HCT116 (cell line): ENCODE data around the gene SLC27A1. TPM values are rescaled to one million over a fixed set of nuclear protein-coding genes. Genes with fewer than 3 reads are reported as not detected.
A peak's percentile ranks its signal among the peaks of the same experiment; 100 is the strongest.

Experiments
- ATAC-seq: fragments of 200-7000 bp; cut with Tn5 transposase; 2 replicates; pipeline ENCODE4 v1.9.1; 2020; ENCODE audit warnings: mild to moderate bottlenecking, moderate library complexity
- BruUV-seq: library from RNA; stranded (reverse); fragments of 400-500 nt; replicated peaks from 2 replicates; lab custom pipeline; 2021; lab: Mats Ljungman, UMichigan
- CTCF ChIA-PET: fragments of 300-600 bp; sonication (Branson Sonifier 250); formaldehyde crosslinking; loops from one replicate; lab custom pipeline; 2021; ENCODE audit warnings: antibody characterized with exemption; lab: Charles Lee
- POLR2A ChIA-PET: fragments of 300-600, 350-600 bp; sonication (Branson Sonifier 250); formaldehyde crosslinking; loops from one replicate; lab custom pipeline; 2021; ENCODE audit warnings: antibody characterized with exemption; lab: Charles Lee
- RAD21 ChIA-PET, 2 experiments: fragments of 300-600 bp; sonication (Branson Sonifier 250); formaldehyde crosslinking; loops; one replicate each; lab custom pipeline; 2023; ENCODE audit warnings: low total read pairs in 2 of 2; ENCODE audit not compliant: uncharacterized antibody in 2 of 2, unreplicated experiment in 2 of 2, low non-redundant PET in 1 of 2; lab: Charles Lee
- DNase-seq: peaks from one replicate; pipeline ENCODE4 v3.0.0-alpha.2; 2010; ENCODE audit warnings: low read depth, low spot score
- H2AFZ ChIP-seq: fragments of 200-600 bp; shearing (Covaris generic), sonication (generic); 2 replicates; pipeline ENCODE4 v1.6.1; 2017; ENCODE audit warnings: low read depth, mixed run types, mixed read lengths, antibody characterized with exemption, low read length; ENCODE audit not compliant: poor library complexity, severe bottlenecking
- H3K27ac ChIP-seq: 2 replicates; pipeline ENCODE4 v1.5.1; 2012; ENCODE audit warnings: low read depth, low read length
- H3K27me3 ChIP-seq: fragments of 200-600 bp; sonication (generic); 2 replicates; pipeline ENCODE4 v1.6.1; 2016; ENCODE audit warnings: mixed run types, low read length, mixed read lengths; ENCODE audit not compliant: insufficient read depth
- H3K36me3 ChIP-seq, 2 experiments: fragments of 200-500 bp in 1 of 2; fragments of 200-600 bp in 1 of 2; sonication (Bioruptor generic) in 1 of 2; sonication (generic) in 1 of 2; 2 replicates each; pipeline versions ENCODE4 v1.5.1 to v1.6.1; 2014 to 2016; ENCODE audit warnings: low read length in 2 of 2, inconsistent platforms in 1 of 2, mixed read lengths in 1 of 2, mixed run types in 1 of 2; ENCODE audit not compliant: insufficient read depth in 2 of 2, control insufficient read depth in 1 of 2
- H3K4me1 ChIP-seq, 2 experiments: fragments of 200-600 bp in 1 of 2; sonication (generic) in 1 of 2; 2 replicates each; pipeline versions ENCODE4 v1.5.1 to v1.6.1; 2012 to 2017; ENCODE audit warnings: low read length in 2 of 2, inconsistent platforms in 1 of 2, mild to moderate bottlenecking in 1 of 2, mixed read lengths in 1 of 2, mixed run types in 1 of 2, moderate library complexity in 1 of 2; ENCODE audit not compliant: insufficient read depth in 2 of 2, control insufficient read depth in 1 of 2
- H3K4me2 ChIP-seq: fragments of 200-600 bp; sonication (generic); 2 replicates; pipeline ENCODE4 v1.6.1; 2017; ENCODE audit warnings: mixed run types, low read length, mixed read lengths
- H3K4me3 ChIP-seq, 2 experiments: fragments of 200-600 bp in 1 of 2; sonication (generic) in 1 of 2; replicated peaks in 1 of 2; 2 replicates each; pipeline ENCODE4 v1.5.1; 2011 to 2016; ENCODE audit warnings: low read length in 2 of 2, control low read depth in 1 of 2, low read depth in 1 of 2, mild to moderate bottlenecking in 1 of 2, mixed read lengths in 1 of 2, mixed run types in 1 of 2
- H3K79me2 ChIP-seq: fragments of 200-600 bp; sonication (generic); 2 replicates; pipeline ENCODE4 v1.6.1; 2017; ENCODE audit warnings: mild to moderate bottlenecking, mixed run types, low read length, moderate library complexity, mixed read lengths; ENCODE audit not compliant: insufficient read depth
- H3K9ac ChIP-seq: fragments of 200-600 bp; sonication (generic); 2 replicates; pipeline ENCODE4 v1.6.1; 2016; ENCODE audit warnings: low read length, mixed read lengths
- H3K9me2 ChIP-seq: fragments of 200-600 bp; sonication (generic), shearing (Covaris generic); 2 replicates; pipeline ENCODE4 v1.6.1; 2017; ENCODE audit warnings: mixed run types, mild to moderate bottlenecking, moderate library complexity; ENCODE audit not compliant: insufficient read depth
- H3K9me3 ChIP-seq, 2 experiments: fragments of 200-500 bp in 1 of 2; fragments of 200-600 bp in 1 of 2; sonication (Bioruptor generic) in 1 of 2; sonication (generic) in 1 of 2; 2 replicates each; pipeline ENCODE4 v1.6.1; 2014 to 2017; ENCODE audit warnings: low read length in 2 of 2, mixed read lengths in 2 of 2, inconsistent platforms in 1 of 2, low read depth in 1 of 2, mild to moderate bottlenecking in 1 of 2, mixed run types in 1 of 2, moderate library complexity in 1 of 2; ENCODE audit not compliant: control insufficient read depth in 1 of 2, insufficient read depth in 1 of 2
- H4K20me1 ChIP-seq: fragments of 200-600 bp; sonication (generic), shearing (Covaris generic); 2 replicates; pipeline ENCODE4 v1.6.1; 2017; ENCODE audit warnings: mixed run types, mild to moderate bottlenecking, moderate library complexity; ENCODE audit not compliant: insufficient read depth
- CEBPB ChIP-seq: IDR thresholded peaks from 2 replicates; pipeline ENCODE4 v1.6.1; 2012; ENCODE audit warnings: low read depth
- EGR1 ChIP-seq: IDR thresholded peaks from 2 replicates; pipeline ENCODE4 v1.6.1; 2012; ENCODE audit warnings: low read depth
- ELF1 ChIP-seq: IDR thresholded peaks from 2 replicates; pipeline ENCODE4 v1.6.1; 2012; ENCODE audit warnings: low read depth, borderline replicate concordance
- FOSL1 ChIP-seq: IDR thresholded peaks from 2 replicates; pipeline ENCODE4 v1.6.1; 2012; ENCODE audit warnings: low read depth
- JUND ChIP-seq: IDR thresholded peaks from 2 replicates; pipeline ENCODE4 v1.6.1; 2012
- RAD21 ChIP-seq: IDR thresholded peaks from 2 replicates; pipeline ENCODE4 v1.6.1; 2012; ENCODE audit warnings: low read depth, mild to moderate bottlenecking
- SRF ChIP-seq: IDR thresholded peaks from 2 replicates; pipeline ENCODE4 v1.6.1; 2012; ENCODE audit warnings: low read depth
- YY1 ChIP-seq: IDR thresholded peaks from 2 replicates; pipeline ENCODE4 v1.6.1; 2011; ENCODE audit warnings: low read length, low read depth, moderate library complexity, mild to moderate bottlenecking; ENCODE audit not compliant: insufficient replicate concordance; ENCODE audit errors: extremely low read depth
- ZFX ChIP-seq: fragments of 450-650 bp; IDR thresholded peaks from 2 replicates; pipeline ENCODE4 v1.6.1; 2017
- ZNF274 ChIP-seq: fragments of 200-500 bp; sonication (Bioruptor generic); IDR thresholded peaks from 2 replicates; pipeline ENCODE4 v1.6.1; 2014; ENCODE audit warnings: mild to moderate bottlenecking, low read depth, low read length, inconsistent platforms
- intact Hi-C: fragments of 100-400 bp; cut with micrococcal nuclease; formaldehyde crosslinking; loops from 2 replicates; pipeline ENCODE4 v1.10.0; 2022
- total RNA-seq: library from RNA; stranded (reverse); gene quantifications from one replicate; pipeline ENCODE4 v1.2.1, GENCODE V29; 2021; ENCODE audit not compliant: unreplicated experiment
- TF ChIP-seq, protein P1 (sequence below): IDR thresholded peaks from 2 replicates; pipeline ENCODE4 v1.6.1; 2012
- TF ChIP-seq, protein P2 (sequence below): IDR thresholded peaks from 2 replicates; pipeline ENCODE4 v1.6.1; 2012; ENCODE audit warnings: low read depth
- TF ChIP-seq, protein P3 (sequence below), 3 experiments: fragments of 200-600 bp in 1 of 3; sonication (generic) in 1 of 3; IDR thresholded peaks in 2 of 3; conservative IDR thresholded peaks in 1 of 3; 2 replicates each; pipeline ENCODE4 v1.5.1; 2012 to 2017; ENCODE audit warnings: low read depth in 2 of 3, low read length in 2 of 3, antibody characterized with exemption in 1 of 3, borderline replicate concordance in 1 of 3, control low read depth in 1 of 3, mild to moderate bottlenecking in 1 of 3, mixed read lengths in 1 of 3, mixed run types in 1 of 3, moderate library complexity in 1 of 3; ENCODE audit not compliant: insufficient read depth in 1 of 3

The SLC27A1 gene
- total RNA-seq, 1 experiment from 2014 or later = 22.5 TPM

DNA sequence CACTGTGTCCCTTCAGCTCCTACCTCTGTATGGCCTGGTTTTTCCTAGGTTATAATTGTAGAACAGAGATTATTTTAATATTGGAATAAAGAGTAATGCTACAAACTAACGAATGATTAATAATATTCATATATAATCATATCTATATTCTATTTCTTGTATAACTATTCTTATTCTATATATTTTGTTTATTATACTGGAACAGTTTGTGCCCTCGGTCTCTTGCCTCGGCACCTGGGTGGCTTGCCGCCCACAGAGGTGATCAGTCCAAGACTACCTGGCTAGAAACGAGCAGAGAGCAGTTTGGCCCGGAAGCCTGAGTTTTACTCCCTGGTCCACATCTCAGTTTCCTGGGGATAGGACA, 3.9 kb upstream of the SLC27A1 start:
- no peaks in the 10 kb centered on the region for H3K27me3 ChIP-seq
- no peak overlapping the region for H3K9ac ChIP-seq
- POLR2A ChIA-PET = interaction anchor here (0.6 kb wide), 1 partner anchor 138 kb away, joined by 3 read pairs; no protein-coding TSS in a partner anchor
- RAD21 ChIA-PET = interaction anchor here (0.6 to 0.7 kb wide), 2 partner anchors 14 to 25 kb away, joined by 3 to 4 read pairs; no protein-coding TSS in a partner anchor
- ATAC-seq (no peak), DNase-seq (no peak)
- intact Hi-C loops = loop anchor here (1.0 to 2.0 kb wide), 3 partner anchors 71 to 120 kb away; no protein-coding TSS in a partner anchor
- TF ChIP-seq ZNF274 = no peak
- H3K4me3 ChIP-seq = no peak overlapping the region
- no peak overlapping the region for H2AFZ ChIP-seq
- CTCF ChIA-PET = interaction anchor here (0.6 to 2.7 kb wide), 10 partner anchors 24 to 1912 kb away, joined by 3 to 16 read pairs (median 4); partner anchors contain the start of genes CCDC194 and MVB12A
- peaks cover 18 to 39% of the 10 kb centered on the region in 2 experiments for H3K4me1 ChIP-seq
- H3K4me2 ChIP-seq = no peak overlapping the region
- no peaks in the 10 kb centered on the region for H3K36me3 ChIP-seq
- H3K79me2 ChIP-seq = no peaks in the 10 kb centered on the region; the same call in 1 of the 2 replicates
- BruUV-seq = no TSS peak
- no peaks in the 10 kb centered on the region for H4K20me1 ChIP-seq
- H3K9me3 ChIP-seq = no peaks in the 10 kb centered on the region
- no peak overlapping the region for H3K27ac ChIP-seq
- no peaks in the 10 kb centered on the region for H3K9me2 ChIP-seq

DNA sequence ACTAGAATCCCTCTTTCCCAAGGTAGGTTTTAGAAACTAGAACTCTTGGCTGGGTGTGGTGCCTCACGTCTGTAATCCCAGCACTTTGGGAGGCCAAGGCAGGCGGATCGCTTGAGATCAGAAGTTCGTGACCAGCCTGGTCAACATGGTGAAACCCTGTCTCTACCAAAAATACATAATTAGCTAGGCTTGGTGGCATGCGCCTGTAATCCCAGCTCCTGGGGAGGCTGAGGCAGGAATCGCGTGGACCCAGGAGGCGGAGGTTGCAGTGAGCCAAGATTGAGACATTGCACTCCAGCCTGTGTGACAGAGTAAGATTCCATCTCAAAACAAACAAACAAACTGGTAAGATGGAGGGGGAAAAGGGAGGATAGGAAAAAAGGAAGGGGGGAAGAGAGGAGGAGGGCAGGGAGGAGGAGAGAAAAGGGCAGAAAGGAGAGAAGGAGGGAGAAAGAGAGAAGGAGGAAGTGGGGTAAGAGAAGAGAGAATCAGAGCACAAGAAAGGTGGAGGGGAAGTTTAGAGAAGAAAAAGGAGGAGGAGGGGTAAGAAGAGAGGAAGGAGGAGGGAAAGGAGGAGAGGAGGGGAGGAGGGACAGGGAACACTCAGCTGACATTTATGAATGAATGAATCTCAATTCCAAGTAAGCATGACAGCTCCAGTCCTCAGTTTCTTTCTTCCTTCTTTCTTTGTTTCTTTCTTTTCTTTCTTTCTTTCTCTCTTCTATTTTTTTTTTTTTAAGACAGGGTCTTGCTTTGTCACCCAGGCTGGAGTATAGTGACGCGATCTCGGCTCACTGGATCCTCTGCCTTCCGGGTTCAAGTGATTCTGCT, 2.6 kb upstream of the SLC27A1 start:
- peak overlapping the region; percentile 32 for H2AFZ ChIP-seq
- H3K9me3 ChIP-seq = no peaks in the 10 kb centered on the region
- no peaks in the 10 kb centered on the region for H3K36me3 ChIP-seq
- no peak overlapping the region for H3K4me2 ChIP-seq
- no peak overlapping the region for H3K4me3 ChIP-seq
- H4K20me1 ChIP-seq = no peaks in the 10 kb centered on the region
- H3K79me2 ChIP-seq = no peaks in the 10 kb centered on the region; the same call in 1 of the 2 replicates
- no TSS peak for BruUV-seq
- no peak for ATAC-seq
- peaks cover 22 to 48% of the 10 kb centered on the region in 2 experiments for H3K4me1 ChIP-seq
- intact Hi-C loops = loop anchor here (2.0 kb wide), 1 partner anchor 121 kb away; no protein-coding TSS in a partner anchor
- H3K9me2 ChIP-seq = no peaks in the 10 kb centered on the region
- no peak overlapping the region for H3K27ac ChIP-seq
- H3K27me3 ChIP-seq = no peaks in the 10 kb centered on the region
- no peak overlapping the region for H3K9ac ChIP-seq
- ChIA-PET POLR2A (interaction anchor here (0.7 kb wide), 1 partner anchor 82 kb away, joined by 3 read pairs; no protein-coding TSS in a partner anchor), CTCF (interaction anchor here (1.5 to 2.7 kb wide), 4 partner anchors 26 to 82 kb away, joined by 5 to 16 read pairs (median 6); no protein-coding TSS in a partner anchor), RAD21 (no interaction called here)
- DNase-seq = no peak
- TF ChIP-seq JUND (no peak), ELF1 (no peak), FOSL1 (no peak), SRF (no peak), CEBPB (no peak), EGR1 (no peak), ZFX (no peak), ZNF274 (no peak), YY1 (no peak), RAD21 (no peak)
- TF ChIP-seq, protein P1, sequence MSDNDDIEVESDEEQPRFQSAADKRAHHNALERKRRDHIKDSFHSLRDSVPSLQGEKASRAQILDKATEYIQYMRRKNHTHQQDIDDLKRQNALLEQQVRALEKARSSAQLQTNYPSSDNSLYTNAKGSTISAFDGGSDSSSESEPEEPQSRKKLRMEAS = no peak
- TF ChIP-seq, protein P2, sequence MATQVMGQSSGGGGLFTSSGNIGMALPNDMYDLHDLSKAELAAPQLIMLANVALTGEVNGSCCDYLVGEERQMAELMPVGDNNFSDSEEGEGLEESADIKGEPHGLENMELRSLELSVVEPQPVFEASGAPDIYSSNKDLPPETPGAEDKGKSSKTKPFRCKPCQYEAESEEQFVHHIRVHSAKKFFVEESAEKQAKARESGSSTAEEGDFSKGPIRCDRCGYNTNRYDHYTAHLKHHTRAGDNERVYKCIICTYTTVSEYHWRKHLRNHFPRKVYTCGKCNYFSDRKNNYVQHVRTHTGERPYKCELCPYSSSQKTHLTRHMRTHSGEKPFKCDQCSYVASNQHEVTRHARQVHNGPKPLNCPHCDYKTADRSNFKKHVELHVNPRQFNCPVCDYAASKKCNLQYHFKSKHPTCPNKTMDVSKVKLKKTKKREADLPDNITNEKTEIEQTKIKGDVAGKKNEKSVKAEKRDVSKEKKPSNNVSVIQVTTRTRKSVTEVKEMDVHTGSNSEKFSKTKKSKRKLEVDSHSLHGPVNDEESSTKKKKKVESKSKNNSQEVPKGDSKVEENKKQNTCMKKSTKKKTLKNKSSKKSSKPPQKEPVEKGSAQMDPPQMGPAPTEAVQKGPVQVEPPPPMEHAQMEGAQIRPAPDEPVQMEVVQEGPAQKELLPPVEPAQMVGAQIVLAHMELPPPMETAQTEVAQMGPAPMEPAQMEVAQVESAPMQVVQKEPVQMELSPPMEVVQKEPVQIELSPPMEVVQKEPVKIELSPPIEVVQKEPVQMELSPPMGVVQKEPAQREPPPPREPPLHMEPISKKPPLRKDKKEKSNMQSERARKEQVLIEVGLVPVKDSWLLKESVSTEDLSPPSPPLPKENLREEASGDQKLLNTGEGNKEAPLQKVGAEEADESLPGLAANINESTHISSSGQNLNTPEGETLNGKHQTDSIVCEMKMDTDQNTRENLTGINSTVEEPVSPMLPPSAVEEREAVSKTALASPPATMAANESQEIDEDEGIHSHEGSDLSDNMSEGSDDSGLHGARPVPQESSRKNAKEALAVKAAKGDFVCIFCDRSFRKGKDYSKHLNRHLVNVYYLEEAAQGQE = no peak
- TF ChIP-seq, protein P3, sequence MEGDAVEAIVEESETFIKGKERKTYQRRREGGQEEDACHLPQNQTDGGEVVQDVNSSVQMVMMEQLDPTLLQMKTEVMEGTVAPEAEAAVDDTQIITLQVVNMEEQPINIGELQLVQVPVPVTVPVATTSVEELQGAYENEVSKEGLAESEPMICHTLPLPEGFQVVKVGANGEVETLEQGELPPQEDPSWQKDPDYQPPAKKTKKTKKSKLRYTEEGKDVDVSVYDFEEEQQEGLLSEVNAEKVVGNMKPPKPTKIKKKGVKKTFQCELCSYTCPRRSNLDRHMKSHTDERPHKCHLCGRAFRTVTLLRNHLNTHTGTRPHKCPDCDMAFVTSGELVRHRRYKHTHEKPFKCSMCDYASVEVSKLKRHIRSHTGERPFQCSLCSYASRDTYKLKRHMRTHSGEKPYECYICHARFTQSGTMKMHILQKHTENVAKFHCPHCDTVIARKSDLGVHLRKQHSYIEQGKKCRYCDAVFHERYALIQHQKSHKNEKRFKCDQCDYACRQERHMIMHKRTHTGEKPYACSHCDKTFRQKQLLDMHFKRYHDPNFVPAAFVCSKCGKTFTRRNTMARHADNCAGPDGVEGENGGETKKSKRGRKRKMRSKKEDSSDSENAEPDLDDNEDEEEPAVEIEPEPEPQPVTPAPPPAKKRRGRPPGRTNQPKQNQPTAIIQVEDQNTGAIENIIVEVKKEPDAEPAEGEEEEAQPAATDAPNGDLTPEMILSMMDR (IDR thresholded peaks at IDR 0.05 in 2 of 3, conservative IDR thresholded peaks at IDR 0.05 in 1 of 3; ENCODE audit: borderline replicate concordance in 1 of 3, insufficient read depth in 1 of 3, low read depth in 2 of 3, low read length in 2 of 3) = no peak
